Activated naive CD4-positive, alpha-beta T cell treated with anti-CD3 and anti-CD28 coated beads for 36 hours (primary cell): ENCODE results near the gene PIWIL1. TPM values are rescaled to one million over a fixed set of nuclear protein-coding genes. Genes with fewer than 3 reads are reported as not detected.

ENCODE experiments used
- CTCF ChIA-PET: fragments of 350-600 bp; sonication (Branson Sonifier 250); formaldehyde crosslinking; loops from one replicate; lab custom pipeline; 2021; ENCODE audit warnings: antibody characterized with exemption; lab: Charles Lee
- DNase-seq: peaks from one replicate; pipeline ENCODE4 v3.0.0-alpha.2; 2020
- H3K27ac Mint-ChIP-seq: one replicate; pipeline ENCODE4 v1.8.0; 2021; ENCODE audit warnings: mild to moderate bottlenecking, mixed read lengths
- H3K27me3 Mint-ChIP-seq: one replicate; pipeline ENCODE4 v1.8.0; 2021; ENCODE audit warnings: low read depth, mixed read lengths
- H3K36me3 Mint-ChIP-seq: one replicate; pipeline ENCODE4 v1.8.0; 2021; ENCODE audit warnings: low read depth, mixed read lengths
- H3K4me1 Mint-ChIP-seq: one replicate; pipeline ENCODE4 v1.8.0; 2021; ENCODE audit warnings: low read depth, mixed read lengths
- H3K4me3 Mint-ChIP-seq: one replicate; pipeline ENCODE4 v1.8.0; 2021; ENCODE audit warnings: mild to moderate bottlenecking, moderate library complexity, mixed read lengths
- H3K9me3 Mint-ChIP-seq: one replicate; pipeline ENCODE4 v1.8.0; 2021; ENCODE audit warnings: mixed read lengths
- intact Hi-C: fragments of 100-400 bp; cut with micrococcal nuclease; formaldehyde crosslinking; loops from one replicate; pipeline ENCODE4 v1.15.1; 2023
- total RNA-seq, 2 experiments: library from RNA; stranded (reverse); gene quantifications; one replicate each; pipeline ENCODE4 v1.2.3, GENCODE V29; 2021

Gene PIWIL1
- not detected for total RNA-seq

DNA sequence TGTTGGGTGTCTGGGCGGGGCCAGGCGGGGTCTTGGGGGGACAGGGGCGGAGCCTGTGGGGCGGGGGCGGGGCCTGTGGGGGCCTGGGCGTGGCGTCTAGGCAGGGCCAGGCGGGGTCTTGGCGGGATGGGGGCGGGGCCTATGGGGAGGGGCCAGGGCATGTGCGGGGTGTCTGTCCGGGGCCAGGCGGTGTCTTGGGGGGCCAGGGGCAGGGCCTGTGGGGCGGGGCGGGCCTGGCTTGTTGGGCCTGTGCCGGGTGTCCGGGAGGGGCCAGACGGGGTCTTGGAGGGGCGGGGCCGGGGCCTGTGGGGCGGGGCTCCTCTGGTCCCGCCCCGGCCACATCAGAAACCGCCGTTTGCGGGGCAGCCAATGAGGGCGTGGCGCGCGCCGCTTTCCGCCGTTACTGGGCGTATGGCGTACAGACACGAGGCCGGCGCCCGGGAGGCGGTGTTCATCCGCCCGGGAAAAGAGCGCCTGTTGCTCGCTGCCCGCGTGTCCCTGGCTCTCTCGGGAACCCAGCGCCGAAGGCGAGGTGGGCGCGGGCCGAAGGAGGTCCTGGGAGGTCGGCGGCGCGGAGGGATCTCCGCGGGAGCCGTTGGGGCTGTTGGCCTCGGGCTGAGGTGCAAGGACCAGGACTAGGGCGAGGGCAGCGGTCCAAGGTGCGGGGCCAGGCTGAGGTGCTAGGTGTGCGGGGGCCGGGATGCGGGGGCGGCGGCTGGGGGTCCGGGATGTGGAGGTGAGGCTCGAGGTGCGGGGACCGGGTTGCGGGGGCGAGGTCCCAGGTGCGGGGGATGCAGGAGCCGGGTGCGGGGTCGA is at the start of gene PIWIL1:
PIWIL1 (plus strand) TSS at position 400 of the 816 bp plus-strand sequence. CDS start 4,705 bp downstream, outside the sequence.
- peaks cover 6% of the 10 kb centered on the region for H3K4me1 Mint-ChIP-seq
- no peaks in the 10 kb centered on the region for H3K36me3 Mint-ChIP-seq
- peaks cover 43% of the 10 kb centered on the region for H3K27me3 Mint-ChIP-seq
- H3K4me3 Mint-ChIP-seq, result no peak within 1 kb of the TSS
- intact Hi-C loops, result no loop called here
- H3K9me3 Mint-ChIP-seq, result no peaks in the 10 kb centered on the region
- CTCF ChIA-PET, result interaction anchor here (2.7 kb wide), 1 partner anchor 290 kb away, joined by 16 read pairs; no protein-coding TSS in a partner anchor
- no peak within 1 kb of the TSS for H3K27ac Mint-ChIP-seq
- no peak for DNase-seq

DNA sequence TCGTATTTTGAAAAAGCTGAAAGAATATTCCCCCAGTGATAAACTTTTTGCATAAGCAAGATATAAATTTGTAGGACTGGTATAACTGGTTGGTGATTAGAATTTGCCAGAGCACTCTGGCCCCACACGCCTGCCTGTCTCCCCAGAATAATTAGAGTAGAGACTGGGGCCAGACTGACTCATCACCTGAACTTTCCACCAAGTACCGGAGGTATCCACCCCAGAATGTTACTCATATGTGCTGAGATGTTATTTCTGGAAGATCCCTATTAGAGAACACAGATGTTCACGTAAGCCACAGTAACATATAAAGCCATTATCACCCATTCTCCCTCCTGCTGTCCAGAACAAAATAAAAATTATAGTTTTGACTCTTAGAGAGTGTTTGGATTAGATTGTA is 49.5 kb upstream of the PIWIL1 start:
- CTCF ChIA-PET, result no interaction called here
- Mint-ChIP-seq H3K9me3 (peaks cover 13% of the 10 kb centered on the region), H3K36me3 (no peaks in the 10 kb centered on the region), H3K4me1 (no peaks in the 10 kb centered on the region), H3K4me3 (no peak overlapping the region), H3K27ac (no peak overlapping the region), H3K27me3 (peaks cover 23% of the 10 kb centered on the region)
- DNase-seq, result no peak
- intact Hi-C loops, result no loop called here

- H3K4me1 Mint-ChIP-seq, result no peaks in the 10 kb centered on the region
- intact Hi-C loops, result no loop called here
- H3K9me3 Mint-ChIP-seq, result peaks cover 13% of the 10 kb centered on the region
- peaks cover 21% of the 10 kb centered on the region for H3K27me3 Mint-ChIP-seq
- H3K4me3 Mint-ChIP-seq, result no peak overlapping the region
- CTCF ChIA-PET, result no interaction called here
- H3K27ac Mint-ChIP-seq, result no peak overlapping the region
- no peaks in the 10 kb centered on the region for H3K36me3 Mint-ChIP-seq
- DNase-seq, result no peak
These were observed 49.0 kb upstream of the PIWIL1 start for GRCh38 chr12:130288691-130289090.

- H3K36me3 Mint-ChIP-seq, result no peaks in the 10 kb centered on the region
- intact Hi-C loops, result no loop called here
These were observed 47.6 kb upstream of the PIWIL1 start for GRCh38 chr12:130290114-130290513.

GRCh38 chr12:130298322-130299021 is 39.2 kb upstream of the PIWIL1 start:
- intact Hi-C loops, result no loop called here
- no peaks in the 10 kb centered on the region for H3K4me1 Mint-ChIP-seq
- H3K36me3 Mint-ChIP-seq, result no peaks in the 10 kb centered on the region
- peaks cover 8% of the 10 kb centered on the region for H3K27me3 Mint-ChIP-seq
- H3K9me3 Mint-ChIP-seq, result peaks cover 10% of the 10 kb centered on the region
- H3K4me3 Mint-ChIP-seq, result no peak overlapping the region
- no peak overlapping the region for H3K27ac Mint-ChIP-seq
- CTCF ChIA-PET, result interaction anchor here (0.7 kb wide), 1 partner anchor 249 kb away, joined by 4 read pairs; no protein-coding TSS in a partner anchor
- no peak for DNase-seq

More at GRCh38 chr12:130290114-130290513, 47.6 kb upstream of the PIWIL1 start:
- CTCF ChIA-PET, result interaction anchor here (0.7 kb wide), 1 partner anchor 9 kb away, joined by 3 read pairs; no protein-coding TSS in a partner anchor
- no peak for DNase-seq
- no peak overlapping the region for H3K27ac Mint-ChIP-seq
- peaks cover 19% of the 10 kb centered on the region for H3K27me3 Mint-ChIP-seq
- no peak overlapping the region for H3K4me3 Mint-ChIP-seq
- H3K4me1 Mint-ChIP-seq, result no peaks in the 10 kb centered on the region
- H3K9me3 Mint-ChIP-seq, result peaks cover 10% of the 10 kb centered on the region

- DNase-seq, result no peak
- H3K27ac Mint-ChIP-seq, result no peak overlapping the region
- CTCF ChIA-PET, result no interaction called here
- H3K4me3 Mint-ChIP-seq, result no peak overlapping the region
- H3K9me3 Mint-ChIP-seq, result peaks cover 10% of the 10 kb centered on the region
- peaks cover 8% of the 10 kb centered on the region for H3K27me3 Mint-ChIP-seq
- H3K4me1 Mint-ChIP-seq, result no peaks in the 10 kb centered on the region
- intact Hi-C loops, result no loop called here
- no peaks in the 10 kb centered on the region for H3K36me3 Mint-ChIP-seq
These were observed 38.1 kb upstream of the PIWIL1 start for GRCh38 chr12:130299574-130299973.

DNA sequence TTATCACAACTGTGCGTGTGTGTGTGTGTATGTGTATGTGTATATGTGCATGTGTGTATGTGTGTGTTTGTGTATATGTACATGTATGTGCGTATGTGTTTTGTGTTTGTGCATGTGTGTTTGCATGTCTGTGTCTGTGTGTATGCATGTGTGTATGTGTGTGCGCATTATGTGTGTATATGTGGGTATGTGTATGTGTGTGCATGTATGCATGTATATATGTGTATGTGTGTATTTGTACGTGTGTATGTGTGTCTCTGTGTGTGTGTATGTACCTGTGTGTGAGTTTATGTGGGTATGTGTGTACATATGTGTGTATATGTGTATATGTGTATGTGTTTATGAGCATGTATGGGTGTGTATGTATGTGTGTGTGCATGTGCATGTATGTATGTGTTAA is 37.6 kb upstream of the PIWIL1 start:
- DNase-seq, result no peak
- H3K27ac Mint-ChIP-seq, result no peak overlapping the region
- intact Hi-C loops, result no loop called here
- peaks cover 10% of the 10 kb centered on the region for H3K9me3 Mint-ChIP-seq
- no peaks in the 10 kb centered on the region for H3K4me1 Mint-ChIP-seq
- H3K4me3 Mint-ChIP-seq, result no peak overlapping the region
- CTCF ChIA-PET, result no interaction called here
- no peaks in the 10 kb centered on the region for H3K36me3 Mint-ChIP-seq
- H3K27me3 Mint-ChIP-seq, result peaks cover 8% of the 10 kb centered on the region

DNA sequence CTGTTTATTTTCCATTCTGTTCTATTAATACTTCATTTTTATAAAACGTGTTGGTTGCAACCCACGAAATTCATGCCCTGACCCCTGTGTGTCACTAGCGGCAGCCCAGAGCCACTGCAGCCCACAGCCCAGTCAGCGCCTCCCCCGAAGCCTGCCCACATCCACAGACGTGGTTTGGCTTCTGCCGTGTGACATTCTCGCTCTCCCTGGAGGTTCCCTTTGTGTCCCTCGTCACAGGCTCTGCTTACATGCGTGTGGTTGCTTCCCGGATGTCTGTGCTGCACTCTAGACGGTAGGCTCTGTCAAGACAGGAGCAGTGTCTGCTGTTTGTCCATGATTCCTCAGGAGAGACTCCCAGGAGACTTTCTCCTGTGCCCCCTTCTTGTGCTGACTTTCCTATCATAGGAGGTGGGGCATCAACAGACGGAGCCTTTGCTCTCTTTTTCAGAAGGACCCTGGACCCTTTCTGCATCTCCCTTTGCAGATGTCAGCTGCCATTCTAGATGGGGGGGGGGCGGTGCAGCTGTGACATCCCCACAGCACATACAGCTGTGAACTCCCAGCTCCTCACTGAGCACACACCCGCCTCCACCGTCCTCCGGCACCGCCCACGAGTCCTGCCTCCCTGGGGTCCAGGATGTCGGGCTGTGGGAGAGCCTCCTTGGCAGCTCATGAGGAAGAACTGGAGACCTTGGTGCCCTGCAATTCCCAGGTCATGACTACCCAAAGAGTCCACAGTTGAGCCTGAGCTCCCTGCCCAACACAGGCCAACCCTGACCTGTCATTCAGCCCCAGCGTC is 36.8 kb upstream of the PIWIL1 start:
- H3K27ac Mint-ChIP-seq, result no peak overlapping the region
- H3K4me3 Mint-ChIP-seq, result no peak overlapping the region
- peaks cover 10% of the 10 kb centered on the region for H3K9me3 Mint-ChIP-seq
- DNase-seq, result no peak
- intact Hi-C loops, result no loop called here
- peaks cover 10% of the 10 kb centered on the region for H3K27me3 Mint-ChIP-seq
- no peaks in the 10 kb centered on the region for H3K36me3 Mint-ChIP-seq
- H3K4me1 Mint-ChIP-seq, result no peaks in the 10 kb centered on the region
- CTCF ChIA-PET, result no interaction called here

- Mint-ChIP-seq H3K4me1 (no peaks in the 10 kb centered on the region), H3K27me3 (peaks cover 10% of the 10 kb centered on the region), H3K27ac (no peak overlapping the region), H3K9me3 (peaks cover 10% of the 10 kb centered on the region), H3K4me3 (no peak overlapping the region), H3K36me3 (no peaks in the 10 kb centered on the region)
- intact Hi-C loops, result no loop called here
- CTCF ChIA-PET, result no interaction called here
- no peak for DNase-seq
These were observed 36.1 kb upstream of the PIWIL1 start for GRCh38 chr12:130301559-130301958.

GRCh38 chr12:130303781-130304180 is 33.9 kb upstream of the PIWIL1 start:
- Mint-ChIP-seq H3K27ac (no peak overlapping the region), H3K4me3 (no peak overlapping the region), H3K27me3 (peaks cover 12% of the 10 kb centered on the region), H3K4me1 (no peaks in the 10 kb centered on the region), H3K9me3 (peaks cover 3% of the 10 kb centered on the region), H3K36me3 (no peaks in the 10 kb centered on the region)
- CTCF ChIA-PET, result no interaction called here
- DNase-seq, result no peak
- intact Hi-C loops, result no loop called here

DNA sequence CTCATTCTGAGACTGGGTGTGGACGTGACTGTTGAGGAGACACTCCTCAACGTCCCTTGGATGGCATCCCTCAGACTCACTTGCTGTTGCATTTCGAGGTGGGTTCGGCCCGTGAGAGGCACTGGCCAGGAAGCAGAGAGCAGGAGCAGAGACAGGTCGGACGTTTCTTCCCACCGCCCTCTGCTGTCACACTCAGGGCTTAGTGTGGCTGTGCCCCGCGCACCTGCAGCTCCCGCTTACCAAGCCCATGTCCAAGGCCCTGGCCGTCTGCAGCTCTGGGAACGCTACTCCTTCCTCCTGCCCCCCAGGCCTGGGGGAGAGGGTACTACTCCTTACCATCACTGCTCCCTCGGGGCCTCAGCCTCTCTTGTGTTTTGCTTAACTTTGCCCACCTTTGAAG is 29.8 kb upstream of the PIWIL1 start:
- no peaks in the 10 kb centered on the region for H3K4me1 Mint-ChIP-seq
- DNase-seq, result no peak
- no peak overlapping the region for H3K27ac Mint-ChIP-seq
- H3K9me3 Mint-ChIP-seq, result no peaks in the 10 kb centered on the region
- no peaks in the 10 kb centered on the region for H3K36me3 Mint-ChIP-seq
- CTCF ChIA-PET, result no interaction called here
- H3K4me3 Mint-ChIP-seq, result no peak overlapping the region
- peaks cover 6% of the 10 kb centered on the region for H3K27me3 Mint-ChIP-seq
- intact Hi-C loops, result no loop called here

- Mint-ChIP-seq H3K27ac (no peak overlapping the region), H3K36me3 (no peaks in the 10 kb centered on the region), H3K4me1 (no peaks in the 10 kb centered on the region), H3K27me3 (peaks cover 4% of the 10 kb centered on the region), H3K9me3 (no peaks in the 10 kb centered on the region), H3K4me3 (no peak overlapping the region)
- intact Hi-C loops, result no loop called here
- no peak for DNase-seq
- CTCF ChIA-PET, result interaction anchor here (1.3 kb wide), 1 partner anchor 276 kb away, joined by 3 read pairs; no protein-coding TSS in a partner anchor
These were observed 29.3 kb upstream of the PIWIL1 start for GRCh38 chr12:130308393-130308792.
